Prostate gland (tissue), 2 donors: ENCODE data around the gene SF1. TPM values are rescaled to one million over a fixed set of nuclear protein-coding genes. Genes with fewer than 3 reads are reported as not detected.

Source experiments
- DNase-seq: peaks from one replicate; pipeline ENCODE4 v3.0.0-alpha.2; 2019; ENCODE audit warnings: low spot score
- H3K27ac ChIP-seq, 2 donors: fragments of 200-600 bp; sonication (generic); 2 replicates each; pipeline ENCODE4 v1.5.1; 2017 to 2019
- H3K27me3 ChIP-seq: fragments of 200-600 bp; sonication (generic); replicated peaks from 2 replicates; pipeline ENCODE4 v1.5.1; 2019; ENCODE audit not compliant: insufficient read depth
- H3K36me3 ChIP-seq, 2 donors: fragments of 200-600 bp; sonication (generic); 1 replicate in 1 of 2; 2 replicates in 1 of 2; pipeline versions ENCODE4 v1.5.1 to v1.8.1; 2017 to 2019
- H3K4me1 ChIP-seq: fragments of 200-600 bp; sonication (generic); replicated peaks from 2 replicates; pipeline ENCODE4 v1.5.1; 2019
- H3K4me3 ChIP-seq, 2 donors: fragments of 200-600 bp; sonication (generic); 2 replicates each; pipeline ENCODE4 v1.5.1; 2017 to 2019
- H3K9me3 ChIP-seq: fragments of 200-600 bp; sonication (generic); 2 replicates; pipeline ENCODE4 v1.5.1; 2017
- POLR2A ChIP-seq: fragments of 450-650 bp; IDR thresholded peaks from one replicate; pipeline ENCODE4 v1.6.1; 2016; ENCODE audit warnings: antibody characterized with exemption, mild to moderate bottlenecking
- POLR2AphosphoS5 ChIP-seq: sonication (generic); formaldehyde crosslinking; IDR thresholded peaks from one replicate; pipeline ENCODE4 v1.6.1; 2017; ENCODE audit warnings: antibody characterized with exemption
- WGBS: methylation state at CpG from one replicate; pipeline ENCODE4 v1.1.5; 2018; 5-methylcytosine and 5-hydroxymethylcytosine counted together
- intact Hi-C: fragments of 100-400 bp; cut with DNase I; formaldehyde crosslinking; loops from one replicate; pipeline ENCODE4 v1.14.2; 2022
- total RNA-seq, 2 donors: library from RNA; depleted of rRNA; stranded (reverse); fragments of >200 nt; gene quantifications; one replicate each; pipeline ENCODE4 v1.1.0, GENCODE V29; 2016
- TF ChIP-seq, protein P1 (sequence below), 4 experiments: fragments of 200-600 bp in 2 of 4; fragments of 450-650 bp in 2 of 4; sonication (generic) in 2 of 4; IDR thresholded peaks; 1 replicate in 3 of 4; 2 replicates in 1 of 4; pipeline ENCODE4 v1.5.1; 2016 to 2019; ENCODE audit warnings: antibody characterized with exemption in 4 of 4, mild to moderate bottlenecking in 2 of 4, moderate library complexity in 2 of 4

The SF1 gene
- total RNA-seq, 2 donors from 2014 or later: 263 to 409 TPM

DNA sequence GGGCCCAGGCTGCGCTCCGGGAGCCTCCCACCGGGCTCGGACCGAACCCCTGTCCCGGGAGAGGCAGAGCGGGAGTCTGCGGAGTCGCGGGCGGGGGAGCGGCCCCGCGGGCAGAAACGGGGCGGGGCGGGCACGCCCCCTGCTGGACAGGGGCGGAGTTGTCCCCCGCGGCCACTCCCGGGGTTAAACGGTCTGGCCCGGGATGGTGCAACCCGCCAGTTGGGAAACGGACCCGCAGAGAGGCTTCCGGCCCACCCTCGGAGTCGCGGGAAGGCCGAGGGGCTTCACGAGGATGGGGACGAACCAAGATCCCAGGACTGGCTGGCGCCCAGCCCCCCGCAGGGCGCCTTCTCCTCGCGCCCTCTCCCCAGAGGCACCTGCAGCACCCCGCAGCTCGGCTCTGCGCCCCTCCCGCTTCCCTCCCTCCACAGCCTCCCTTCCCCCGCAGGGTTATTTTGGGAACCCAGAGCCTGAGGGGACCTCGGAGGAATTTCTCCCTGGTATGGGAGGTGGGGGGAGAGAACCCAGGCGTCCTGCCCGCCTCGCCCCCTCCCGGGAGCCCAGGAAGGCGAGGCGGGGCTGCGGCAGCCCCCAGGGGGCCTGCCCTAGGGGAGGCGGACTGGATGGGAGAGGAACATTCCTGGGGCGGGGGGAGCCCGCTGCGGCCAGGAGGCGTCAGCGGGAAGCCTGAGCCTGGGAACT, 35.3 kb downstream of the SF1 start:
- intact Hi-C loops: loop anchor here (5.0 kb wide), 1 partner anchor 34 kb away; the partner anchor contains the start of gene SF1
- no peak for DNase-seq
- 1% methylated on average over 40 of the region's 58 CpGs for WGBS
- H3K27ac ChIP-seq: peak overlapping the region; percentile 52 to 83
- H3K27me3 ChIP-seq: no peaks in the 10 kb centered on the region
- no peaks in the 10 kb centered on the region for H3K36me3 ChIP-seq
- H3K4me1 ChIP-seq: peaks cover 7% of the 10 kb centered on the region
- no peaks in the 10 kb centered on the region for H3K9me3 ChIP-seq
- TF ChIP-seq POLR2AphosphoS5: no peak
- TF ChIP-seq, protein P1, sequence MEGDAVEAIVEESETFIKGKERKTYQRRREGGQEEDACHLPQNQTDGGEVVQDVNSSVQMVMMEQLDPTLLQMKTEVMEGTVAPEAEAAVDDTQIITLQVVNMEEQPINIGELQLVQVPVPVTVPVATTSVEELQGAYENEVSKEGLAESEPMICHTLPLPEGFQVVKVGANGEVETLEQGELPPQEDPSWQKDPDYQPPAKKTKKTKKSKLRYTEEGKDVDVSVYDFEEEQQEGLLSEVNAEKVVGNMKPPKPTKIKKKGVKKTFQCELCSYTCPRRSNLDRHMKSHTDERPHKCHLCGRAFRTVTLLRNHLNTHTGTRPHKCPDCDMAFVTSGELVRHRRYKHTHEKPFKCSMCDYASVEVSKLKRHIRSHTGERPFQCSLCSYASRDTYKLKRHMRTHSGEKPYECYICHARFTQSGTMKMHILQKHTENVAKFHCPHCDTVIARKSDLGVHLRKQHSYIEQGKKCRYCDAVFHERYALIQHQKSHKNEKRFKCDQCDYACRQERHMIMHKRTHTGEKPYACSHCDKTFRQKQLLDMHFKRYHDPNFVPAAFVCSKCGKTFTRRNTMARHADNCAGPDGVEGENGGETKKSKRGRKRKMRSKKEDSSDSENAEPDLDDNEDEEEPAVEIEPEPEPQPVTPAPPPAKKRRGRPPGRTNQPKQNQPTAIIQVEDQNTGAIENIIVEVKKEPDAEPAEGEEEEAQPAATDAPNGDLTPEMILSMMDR (IDR thresholded peaks at IDR 0.05): peak; percentile 69 to 81 (median 74)
- no peak for TF ChIP-seq POLR2A
- H3K4me3 ChIP-seq: peak overlapping the region; percentile 40 to 45

DNA sequence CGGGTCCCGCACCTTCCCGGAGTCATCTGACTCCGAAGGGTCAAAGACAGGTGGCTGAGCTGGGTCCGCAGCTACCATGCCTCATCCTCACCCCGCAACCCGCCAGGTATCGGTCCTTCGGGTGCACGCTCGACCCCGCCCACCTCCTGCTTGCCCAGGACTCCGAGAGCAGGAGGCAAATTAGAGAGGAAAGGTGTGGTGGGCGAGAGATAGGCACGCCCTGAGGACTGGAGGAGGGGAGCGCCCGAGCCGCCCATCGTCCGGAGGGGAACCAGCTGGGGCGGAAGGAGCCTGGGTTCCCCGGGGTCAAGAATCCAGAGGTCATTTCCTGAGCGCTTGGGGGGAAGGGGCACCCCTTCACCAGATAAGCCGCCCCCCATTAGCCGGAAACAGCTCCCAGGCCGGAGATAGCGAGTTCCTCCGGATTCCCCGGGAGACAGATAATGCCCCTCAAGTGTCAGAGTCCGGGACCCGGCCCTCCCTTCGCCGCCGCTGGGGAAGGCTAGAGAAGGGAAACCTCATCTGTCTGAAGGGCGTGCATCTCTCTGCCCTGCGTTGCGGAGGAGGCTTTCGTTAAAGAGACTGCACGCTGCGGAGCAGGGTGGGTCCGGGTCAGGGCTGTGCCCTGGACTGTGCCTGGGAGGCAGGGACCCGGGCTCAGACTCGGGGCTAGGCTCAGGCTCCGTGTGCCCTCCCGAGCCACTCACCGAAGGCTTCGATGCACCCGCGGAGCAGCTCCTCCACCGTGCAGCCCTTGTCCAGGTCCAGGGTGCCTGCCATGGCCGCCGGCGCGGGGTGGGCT, 36.1 kb downstream of the SF1 start:
- 9% methylated on average over 53 of the region's 54 CpGs for WGBS
- intact Hi-C loops: loop anchor here (5.0 kb wide), 1 partner anchor 35 kb away; the partner anchor contains the start of gene SF1
- DNase-seq: no peak
- H3K27ac ChIP-seq: peak overlapping the region; percentile 40 to 83
- TF ChIP-seq, protein P1 (IDR thresholded peaks at IDR 0.05): no peak
- TF ChIP-seq POLR2AphosphoS5 (no peak), POLR2A (no peak)
- H3K36me3 ChIP-seq: no peaks in the 10 kb centered on the region
- H3K4me1 ChIP-seq: peaks cover 7% of the 10 kb centered on the region
- H3K4me3 ChIP-seq: peak overlapping the region; percentile 40 to 45
- no peaks in the 10 kb centered on the region for H3K9me3 ChIP-seq
- H3K27me3 ChIP-seq: no peaks in the 10 kb centered on the region

DNA sequence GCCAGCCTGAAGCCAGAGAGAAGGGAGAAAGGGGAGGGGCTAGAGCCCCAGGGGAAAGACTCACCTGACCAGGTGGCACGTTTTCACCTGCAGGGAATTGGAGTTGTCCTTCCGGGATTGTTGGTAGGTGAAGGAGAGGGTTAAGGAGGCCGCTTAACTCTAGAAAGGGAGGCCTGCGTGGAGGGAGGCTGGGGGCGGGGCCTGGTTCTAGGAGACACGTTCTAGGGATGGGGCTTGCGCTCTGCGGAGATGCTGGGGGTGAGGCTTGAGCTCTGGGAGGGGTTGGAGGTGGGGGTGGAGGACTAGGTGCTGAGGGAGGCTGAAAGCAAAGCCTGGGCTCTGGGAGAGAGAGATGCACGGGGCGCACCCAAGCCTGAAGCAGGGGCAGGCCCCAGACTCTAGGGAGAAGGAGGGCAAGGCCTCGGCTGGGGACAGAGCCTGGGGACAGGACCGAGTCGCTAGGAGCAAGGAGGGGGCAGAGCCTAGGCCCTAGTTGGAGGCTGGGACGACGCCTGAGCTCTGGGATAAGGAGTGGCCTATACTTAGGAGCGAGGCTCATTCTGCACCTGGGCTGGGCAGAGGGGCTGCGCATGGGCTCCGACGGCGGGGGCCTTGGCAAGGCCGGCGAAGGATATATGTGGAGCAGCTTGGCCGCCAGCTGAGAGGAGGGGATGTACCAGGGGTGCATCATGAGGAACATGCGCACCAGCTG, 36.8 kb downstream of the SF1 start:
- H3K27ac ChIP-seq: no peak overlapping the region
- H3K9me3 ChIP-seq: no peaks in the 10 kb centered on the region
- H3K4me3 ChIP-seq: no peak overlapping the region
- TF ChIP-seq POLR2AphosphoS5: no peak
- TF ChIP-seq, protein P1 (IDR thresholded peaks at IDR 0.05): no peak
- TF ChIP-seq POLR2A: no peak
- WGBS: 50% methylated on average over 24 of the region's 24 CpGs
- peaks cover 7% of the 10 kb centered on the region for H3K4me1 ChIP-seq
- H3K36me3 ChIP-seq: no peaks in the 10 kb centered on the region
- intact Hi-C loops: loop anchor here (5.0 kb wide), 1 partner anchor 36 kb away; the partner anchor contains the start of gene SF1
- H3K27me3 ChIP-seq: no peaks in the 10 kb centered on the region
- DNase-seq: no peak

DNA sequence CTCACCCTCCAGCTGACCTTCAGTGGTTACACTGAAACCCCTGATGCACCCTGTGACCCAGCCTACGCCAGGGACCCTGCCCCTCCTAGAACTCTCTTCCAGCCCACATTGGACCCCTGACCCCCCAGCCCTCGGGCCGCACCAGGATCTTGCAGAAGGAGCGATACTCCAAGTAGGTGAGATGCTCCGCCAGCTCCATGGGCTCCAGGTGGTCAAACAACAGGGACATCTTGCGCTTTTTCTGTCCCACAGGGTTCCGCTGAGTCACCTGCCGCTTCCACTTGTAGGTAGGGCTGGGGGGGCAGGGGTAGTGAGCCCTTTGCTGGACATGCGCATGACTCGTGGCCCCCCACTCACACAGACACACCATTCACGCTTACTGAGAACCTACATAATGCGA, 38.5 kb downstream of the SF1 start:
- DNase-seq: no peak

More for the DNA sequence above, 38.5 kb downstream of the SF1 start:
- Histone ChIP-seq H3K36me3 (no peaks in the 10 kb centered on the region), H3K4me3 (no peak overlapping the region), H3K27me3 (no peaks in the 10 kb centered on the region), H3K9me3 (no peaks in the 10 kb centered on the region), H3K4me1 (peaks cover 7% of the 10 kb centered on the region), H3K27ac (no peak overlapping the region)
- TF ChIP-seq, protein P1 (IDR thresholded peaks at IDR 0.05): no peak
- TF ChIP-seq POLR2AphosphoS5 (no peak), POLR2A (no peak)
- 89% methylated on average over 12 of the region's 12 CpGs for WGBS
- intact Hi-C loops: loop anchor here (5.0 kb wide), 1 partner anchor 37 kb away; the partner anchor contains the start of gene SF1
